Medulla oblongata (tissue), 1 donor: ENCODE measurements around the gene SMIM41.

Experiments used
- DNase-seq: peaks from one replicate; pipeline ENCODE4 v3.0.0-alpha.2; 2015; ENCODE audit errors: extremely low spot score

SMIM41 gene

GRCh38 chr12:52063082-52063924 lies 16.2 kb upstream of the SMIM41 start:
- no peak for DNase-seq

GRCh38 chr12:52063981-52064649 lies 15.4 kb upstream of the SMIM41 start:
- no peak for DNase-seq

GRCh38 chr12:52066346-52067080 lies 13.0 kb upstream of the SMIM41 start:
- no peak for DNase-seq

GRCh38 chr12:52067081-52067374 lies 12.5 kb upstream of the SMIM41 start:
- no peak for DNase-seq

GRCh38 chr12:52069327-52070184 lies 9.9 kb upstream of the SMIM41 start, which contains the start of gene ATG101:
TSS of gene ATG101 (plus strand) at chr12:52069978. CDS start at chr12:52073651, 3,673 bp downstream.
- DNase-seq: peak; percentile 97

- DNase-seq: no peak
These were observed 9.1 kb upstream of the SMIM41 start for GRCh38 chr12:52070185-52070925.

- DNase-seq: no peak
These were observed 5.7 kb upstream of the SMIM41 start for GRCh38 chr12:52073531-52074381.

- DNase-seq: no peak
These were observed 4.4 kb upstream of the SMIM41 start for GRCh38 chr12:52074971-52075724.

GRCh38 chr12:52076811-52077210 lies 2.7 kb upstream of the SMIM41 start:
- DNase-seq: no peak

GRCh38 chr12:52078276-52078675 lies 1.2 kb upstream of the SMIM41 start:
- DNase-seq: no peak

- DNase-seq: no peak
These were observed 1.1 kb downstream of the SMIM41 start for GRCh38 chr12:52080403-52081251.

GRCh38 chr12:52081263-52081733 lies 1.8 kb downstream of the SMIM41 start:
- DNase-seq: no peak

- no peak for DNase-seq
These were observed 2.6 kb downstream of the SMIM41 start for GRCh38 chr12:52082026-52082668.

- no peak for DNase-seq
These were observed 3.1 kb downstream of the SMIM41 start for GRCh38 chr12:52082669-52082987.

- peak; percentile 61 for DNase-seq
These were observed 3.6 kb downstream of the SMIM41 start for GRCh38 chr12:52082988-52083637.

- no peak for DNase-seq
These were observed 4.1 kb downstream of the SMIM41 start for GRCh38 chr12:52083638-52083996.

GRCh38 chr12:52084491-52085231 lies 5.2 kb downstream of the SMIM41 start:
- no peak for DNase-seq
